GM12878 (cell line): ENCODE results near the gene CEP295NL.

ENCODE experiments used
- JUNB ChIP-seq: IDR thresholded peaks from 2 replicates; pipeline ENCODE4 v1.6.1; 2016; ENCODE audit warnings: antibody characterized with exemption, mild to moderate bottlenecking
- POLR2A ChIP-seq: IDR thresholded peaks from 2 replicates; pipeline ENCODE4 v1.6.1; 2011; ENCODE audit warnings: low read depth, mild to moderate bottlenecking, low read length
- RELA ChIP-seq: fragments of 450-650 bp; IDR thresholded peaks from 2 replicates; pipeline ENCODE4 v1.8.0; 2014; ENCODE audit warnings: borderline replicate concordance; ENCODE audit not compliant: partially characterized antibody
- SUZ12 ChIP-seq: fragments of 200-600 bp; sonication (generic); IDR thresholded peaks from one replicate; pipeline ENCODE4 v1.6.1; 2018; ENCODE audit warnings: antibody characterized with exemption, mild to moderate bottlenecking; ENCODE audit not compliant: unreplicated experiment
- TBL1XR1 ChIP-seq: IDR thresholded peaks from 2 replicates; pipeline ENCODE4 v1.6.1; 2012; ENCODE audit warnings: low read depth, low read length, improper control_type of control experiment
- ZNF24 ChIP-seq: fragments of 450-650 bp; IDR thresholded peaks from 2 replicates; pipeline ENCODE4 v1.6.1; 2017; ENCODE audit warnings: antibody characterized with exemption, mild to moderate bottlenecking
- TF ChIP-seq, protein P1 (sequence below), 3 experiments: IDR thresholded peaks in 2 of 3; conservative IDR thresholded peaks in 1 of 3; 2 replicates each; pipeline ENCODE4 v1.5.1; 2011; ENCODE audit warnings: low read depth in 3 of 3, low read length in 3 of 3, mild to moderate bottlenecking in 3 of 3, control low read depth in 2 of 3, moderate library complexity in 2 of 3, inconsistent platforms in 1 of 3, mixed read lengths in 1 of 3; ENCODE audit not compliant: control insufficient read depth in 2 of 3, insufficient read depth in 1 of 3; ENCODE audit errors: extremely low read depth in 1 of 3
- TF ChIP-seq, protein P2 (sequence below): IDR thresholded peaks from 2 replicates; pipeline ENCODE4 v1.6.1; 2012; ENCODE audit warnings: low read depth, low read length, improper control_type of control experiment

DNA sequence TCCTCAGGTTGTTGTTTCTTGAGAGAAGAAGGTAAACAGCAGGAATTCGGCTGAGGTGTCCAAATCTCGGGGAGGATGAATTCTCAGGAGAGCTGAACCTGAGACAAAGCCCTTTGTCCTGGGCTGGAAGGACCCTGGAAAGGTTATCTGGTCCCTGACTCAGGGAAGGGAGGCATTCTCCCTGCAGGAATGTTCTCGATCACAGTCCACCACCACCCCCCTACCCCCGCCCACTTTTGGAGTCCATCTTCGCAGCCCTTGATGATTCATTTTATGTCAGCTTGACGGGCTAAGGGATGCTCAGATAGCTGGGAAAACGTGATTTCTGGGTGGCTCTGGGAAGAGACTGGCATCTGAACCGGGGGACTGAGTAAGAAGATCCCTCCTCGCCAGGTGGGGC is 1.4 kb upstream of the CEP295NL start:
- TF ChIP-seq, protein P1, sequence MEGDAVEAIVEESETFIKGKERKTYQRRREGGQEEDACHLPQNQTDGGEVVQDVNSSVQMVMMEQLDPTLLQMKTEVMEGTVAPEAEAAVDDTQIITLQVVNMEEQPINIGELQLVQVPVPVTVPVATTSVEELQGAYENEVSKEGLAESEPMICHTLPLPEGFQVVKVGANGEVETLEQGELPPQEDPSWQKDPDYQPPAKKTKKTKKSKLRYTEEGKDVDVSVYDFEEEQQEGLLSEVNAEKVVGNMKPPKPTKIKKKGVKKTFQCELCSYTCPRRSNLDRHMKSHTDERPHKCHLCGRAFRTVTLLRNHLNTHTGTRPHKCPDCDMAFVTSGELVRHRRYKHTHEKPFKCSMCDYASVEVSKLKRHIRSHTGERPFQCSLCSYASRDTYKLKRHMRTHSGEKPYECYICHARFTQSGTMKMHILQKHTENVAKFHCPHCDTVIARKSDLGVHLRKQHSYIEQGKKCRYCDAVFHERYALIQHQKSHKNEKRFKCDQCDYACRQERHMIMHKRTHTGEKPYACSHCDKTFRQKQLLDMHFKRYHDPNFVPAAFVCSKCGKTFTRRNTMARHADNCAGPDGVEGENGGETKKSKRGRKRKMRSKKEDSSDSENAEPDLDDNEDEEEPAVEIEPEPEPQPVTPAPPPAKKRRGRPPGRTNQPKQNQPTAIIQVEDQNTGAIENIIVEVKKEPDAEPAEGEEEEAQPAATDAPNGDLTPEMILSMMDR (IDR thresholded peaks at IDR 0.05 in 2 of 3, conservative IDR thresholded peaks at IDR 0.05 in 1 of 3; ENCODE audit: control insufficient read depth in 2 of 3, extremely low read depth in 1 of 3, insufficient read depth in 1 of 3, low read depth in 3 of 3, low read length in 3 of 3), result no peak
- TF ChIP-seq, protein P2, sequence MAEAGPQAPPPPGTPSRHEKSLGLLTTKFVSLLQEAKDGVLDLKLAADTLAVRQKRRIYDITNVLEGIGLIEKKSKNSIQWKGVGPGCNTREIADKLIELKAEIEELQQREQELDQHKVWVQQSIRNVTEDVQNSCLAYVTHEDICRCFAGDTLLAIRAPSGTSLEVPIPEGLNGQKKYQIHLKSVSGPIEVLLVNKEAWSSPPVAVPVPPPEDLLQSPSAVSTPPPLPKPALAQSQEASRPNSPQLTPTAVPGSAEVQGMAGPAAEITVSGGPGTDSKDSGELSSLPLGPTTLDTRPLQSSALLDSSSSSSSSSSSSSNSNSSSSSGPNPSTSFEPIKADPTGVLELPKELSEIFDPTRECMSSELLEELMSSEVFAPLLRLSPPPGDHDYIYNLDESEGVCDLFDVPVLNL, result no peak
- no peak for TF ChIP-seq RELA
- no peak for TF ChIP-seq JUNB
- TF ChIP-seq POLR2A, result no peak
- TF ChIP-seq SUZ12, result no peak
- TF ChIP-seq TBL1XR1, result no peak
- TF ChIP-seq ZNF24, result no peak
